ENCODE results near the gene SIRT2.
"Not testable (repeated sequence)": the region's sequence is repeated elsewhere in the genome, so short reads cannot be mapped to it uniquely, and the experiment has no call there.

The SIRT2 gene

DNA sequence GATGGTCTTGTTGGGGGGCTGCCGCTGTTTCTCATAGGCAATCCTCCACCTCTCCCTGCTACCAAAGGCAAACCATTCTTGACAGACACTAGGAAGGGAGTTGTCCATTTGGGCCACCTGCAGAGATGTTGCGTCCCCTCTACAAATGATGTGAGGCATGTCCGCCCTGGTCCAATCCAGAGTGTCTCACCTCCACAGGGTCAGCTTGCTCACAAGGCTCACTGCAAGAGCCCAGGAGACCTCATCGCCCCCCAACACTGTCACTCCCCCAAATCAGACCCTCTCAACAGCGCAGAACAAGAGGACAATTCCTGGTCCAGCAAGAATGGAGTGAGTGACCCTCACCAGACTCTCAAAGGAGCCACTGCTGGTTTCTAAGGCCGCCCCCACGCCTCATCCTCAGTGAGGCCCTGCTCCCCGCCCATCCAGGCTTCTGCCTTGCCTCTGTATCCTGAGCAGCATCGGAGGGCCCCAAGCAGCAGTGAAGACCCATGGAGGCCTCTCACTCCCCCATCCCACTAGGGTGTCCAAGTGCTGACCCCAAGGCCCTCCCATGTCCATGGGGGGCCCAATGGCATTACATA, 56.2 kb downstream of the SIRT2 start:
- DNase-seq (ENCODE audit: low spot score), result no peak

DNA sequence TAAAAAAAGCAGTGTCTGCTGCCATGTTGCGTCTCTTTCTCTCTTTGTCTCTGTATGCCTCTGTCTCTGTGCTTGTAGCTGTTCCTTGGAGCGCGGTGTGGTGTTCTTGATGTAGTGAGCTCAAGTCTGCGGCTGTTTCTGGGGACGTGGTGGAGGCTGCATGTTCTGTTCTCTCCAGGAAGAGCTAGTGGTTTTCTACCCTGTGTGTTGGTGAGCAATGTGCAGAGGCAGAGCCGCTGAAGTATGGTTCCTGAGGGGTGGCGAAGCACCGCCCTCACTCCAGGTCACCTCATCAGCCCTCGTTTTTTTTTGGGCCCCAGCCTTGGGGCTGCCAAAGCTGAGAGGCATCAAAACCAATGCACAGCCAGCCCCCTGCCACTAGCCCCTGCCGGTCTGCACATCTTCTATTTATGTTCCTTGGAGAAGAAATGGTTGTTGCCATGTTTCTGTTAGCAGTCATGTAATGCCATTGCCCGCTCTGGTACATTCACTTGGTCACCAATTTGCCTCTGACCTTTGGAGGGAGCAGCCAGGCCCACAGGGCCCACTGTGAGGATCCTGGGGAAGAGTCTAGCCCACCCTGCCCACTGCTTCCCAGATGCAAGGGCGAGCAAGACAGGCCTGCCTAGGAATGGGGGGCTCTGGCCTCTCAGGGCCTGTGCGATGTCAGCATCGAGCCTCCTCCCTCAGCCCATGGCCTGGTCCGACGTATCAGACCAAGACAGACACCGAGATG, 56.8 kb downstream of the SIRT2 start:
- no peak for DNase-seq (ENCODE audit: low spot score)

DNA sequence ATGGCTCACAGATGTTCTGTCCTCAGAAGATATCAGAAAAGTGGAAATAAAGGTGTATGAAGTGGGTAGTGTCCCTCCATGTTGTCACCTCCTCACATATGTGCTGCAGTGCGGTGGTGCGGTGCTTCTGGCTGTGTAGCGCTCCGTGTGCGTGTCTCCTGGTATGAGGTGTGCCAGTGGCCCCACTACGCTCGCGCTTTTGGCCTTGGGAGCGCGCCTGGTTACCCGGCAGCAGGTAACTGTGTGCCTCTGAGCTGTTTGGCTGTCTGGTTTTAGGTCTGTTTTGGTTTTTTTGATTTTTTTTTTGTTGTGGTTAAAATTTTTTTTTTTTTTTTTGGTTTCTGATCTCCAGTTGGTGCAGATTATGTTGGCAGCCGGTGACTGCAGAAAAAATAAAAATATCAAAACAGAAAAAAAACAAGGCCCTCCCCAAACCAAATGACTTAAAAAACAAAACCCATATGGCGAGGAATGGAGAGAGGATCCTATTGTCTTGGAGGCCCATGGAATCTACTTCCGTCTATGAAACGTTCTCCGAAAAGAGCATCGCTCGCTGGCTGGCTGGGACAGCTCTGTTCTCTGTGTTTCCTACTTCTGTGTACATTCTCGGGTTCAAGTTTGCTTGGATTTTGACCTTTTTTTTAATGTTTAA, 57.5 kb downstream of the SIRT2 start:
- DNase-seq (ENCODE audit: low spot score), result no peak

DNA sequence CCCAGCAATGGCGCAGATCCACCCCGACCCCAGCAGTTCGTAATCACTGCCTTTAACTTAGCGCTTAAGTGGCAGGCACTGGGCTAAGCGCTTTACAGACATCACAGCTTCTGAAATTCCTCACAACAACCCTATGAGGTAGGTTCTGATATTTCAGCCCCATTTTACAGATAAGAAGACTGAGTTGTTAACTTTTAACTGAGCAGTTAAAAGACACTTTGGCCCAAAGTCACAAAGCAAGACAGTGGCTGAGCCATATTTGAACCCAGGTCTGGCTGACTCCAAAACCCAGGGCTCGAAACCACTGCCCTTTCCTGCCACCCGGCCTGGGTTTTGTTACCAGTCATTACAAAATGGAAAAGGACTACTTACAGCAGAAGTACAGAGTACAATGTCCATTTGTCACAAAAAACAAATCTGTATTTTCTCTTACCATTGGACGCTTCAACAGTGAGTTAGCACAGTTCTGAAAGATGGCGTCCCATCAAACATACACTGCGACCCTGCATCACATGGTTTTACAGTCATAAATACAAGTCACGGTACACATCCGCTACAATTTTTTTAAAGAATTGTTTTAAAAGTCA, 58.1 kb downstream of the SIRT2 start:
- DNase-seq (ENCODE audit: low spot score), result no peak

DNA sequence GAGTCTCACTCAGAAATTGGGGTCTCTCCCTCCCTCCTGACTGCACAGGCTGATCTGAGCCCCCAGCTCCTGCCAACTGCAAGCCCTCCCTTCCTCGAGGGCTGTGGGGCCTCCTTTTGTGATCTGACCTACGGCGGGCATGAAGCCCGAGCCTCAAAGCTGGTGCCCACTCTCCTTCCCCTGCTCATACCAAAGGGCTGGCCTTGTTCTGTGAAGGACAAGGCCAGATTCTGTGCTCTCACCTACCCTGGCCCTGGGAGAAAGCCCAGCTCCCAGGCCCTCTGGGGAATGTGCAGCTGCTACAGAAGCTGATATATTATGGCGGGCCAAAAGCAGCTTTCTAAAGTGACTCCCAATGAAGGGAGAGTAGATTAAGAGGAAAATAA, 58.8 kb downstream of the SIRT2 start:
- DNase-seq (ENCODE audit: low spot score), result no peak

DNA sequence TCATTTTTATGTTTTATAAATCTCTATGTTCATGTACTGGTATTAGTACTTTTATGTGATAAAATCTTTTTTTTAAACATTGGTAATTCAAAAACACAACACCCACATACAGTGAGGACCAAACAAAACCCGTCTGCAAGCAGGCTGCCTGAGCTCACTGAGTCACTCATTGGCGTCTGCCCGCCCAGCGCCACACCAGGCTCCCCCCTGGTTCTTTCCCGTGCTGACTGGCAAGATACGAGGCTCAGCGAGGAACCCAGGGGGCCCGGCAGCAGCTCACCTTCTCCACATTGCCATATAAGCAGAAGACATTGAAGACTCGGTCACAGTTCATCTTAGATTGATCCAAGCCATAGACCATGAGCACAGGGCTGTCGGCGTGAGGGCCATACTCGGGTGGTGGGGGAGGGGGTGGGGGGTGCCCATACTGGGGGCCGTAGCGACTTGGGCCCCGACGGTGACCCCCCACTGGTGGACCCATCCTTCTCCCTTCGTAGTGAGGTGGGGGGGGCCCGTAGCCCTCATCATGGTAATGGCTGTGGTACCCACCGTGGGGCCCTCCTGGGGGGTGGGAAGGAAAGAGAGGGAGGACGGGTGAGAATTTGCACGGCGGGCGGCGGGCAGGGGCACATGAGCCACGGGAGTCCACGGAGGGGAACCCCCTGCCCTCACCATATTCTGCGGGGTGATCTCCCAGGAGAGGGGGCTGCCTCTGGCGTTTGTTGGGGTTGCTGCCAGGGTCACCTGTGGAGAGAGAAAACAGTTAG, 59.4 kb downstream of the SIRT2 start:
- DNase-seq (ENCODE audit: low spot score), result no peak

DNA sequence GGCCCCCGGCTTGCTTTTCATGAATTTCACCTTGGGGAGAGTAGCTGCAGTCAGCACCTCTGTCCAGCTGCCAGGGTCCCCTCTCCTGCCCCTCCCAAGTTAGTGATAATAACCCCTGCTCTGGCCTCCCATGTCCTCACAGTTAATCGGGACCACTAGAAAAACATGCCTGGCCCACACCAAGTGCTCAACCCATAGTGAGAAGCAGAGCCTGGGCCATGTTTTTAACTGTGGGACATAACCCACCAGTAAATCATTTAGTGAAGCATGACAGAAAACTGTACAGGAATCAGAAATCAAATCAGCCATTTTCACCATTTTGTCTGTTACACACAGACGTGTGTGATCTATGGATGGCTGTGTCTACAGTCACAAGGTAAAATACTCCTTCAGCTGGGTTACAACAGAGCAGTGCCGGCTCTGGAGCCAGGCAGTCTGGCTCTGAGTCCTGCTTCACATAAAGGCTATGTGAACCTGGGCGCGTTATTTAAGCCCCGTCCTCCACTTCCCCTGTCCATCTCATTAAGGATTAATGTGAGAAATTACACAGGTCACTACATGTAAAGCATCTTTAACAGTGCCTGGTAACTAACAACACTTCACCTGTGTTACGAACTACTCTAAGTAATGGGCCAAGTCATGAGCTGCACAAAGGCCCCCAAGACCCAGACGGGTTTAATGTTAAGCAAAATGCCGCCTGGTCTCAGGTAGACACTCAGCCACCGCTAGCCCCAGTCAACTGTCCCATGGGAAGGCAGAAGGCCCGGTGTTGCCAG, 60.2 kb downstream of the SIRT2 start:
- DNase-seq (ENCODE audit: low spot score), result no peak

DNA sequence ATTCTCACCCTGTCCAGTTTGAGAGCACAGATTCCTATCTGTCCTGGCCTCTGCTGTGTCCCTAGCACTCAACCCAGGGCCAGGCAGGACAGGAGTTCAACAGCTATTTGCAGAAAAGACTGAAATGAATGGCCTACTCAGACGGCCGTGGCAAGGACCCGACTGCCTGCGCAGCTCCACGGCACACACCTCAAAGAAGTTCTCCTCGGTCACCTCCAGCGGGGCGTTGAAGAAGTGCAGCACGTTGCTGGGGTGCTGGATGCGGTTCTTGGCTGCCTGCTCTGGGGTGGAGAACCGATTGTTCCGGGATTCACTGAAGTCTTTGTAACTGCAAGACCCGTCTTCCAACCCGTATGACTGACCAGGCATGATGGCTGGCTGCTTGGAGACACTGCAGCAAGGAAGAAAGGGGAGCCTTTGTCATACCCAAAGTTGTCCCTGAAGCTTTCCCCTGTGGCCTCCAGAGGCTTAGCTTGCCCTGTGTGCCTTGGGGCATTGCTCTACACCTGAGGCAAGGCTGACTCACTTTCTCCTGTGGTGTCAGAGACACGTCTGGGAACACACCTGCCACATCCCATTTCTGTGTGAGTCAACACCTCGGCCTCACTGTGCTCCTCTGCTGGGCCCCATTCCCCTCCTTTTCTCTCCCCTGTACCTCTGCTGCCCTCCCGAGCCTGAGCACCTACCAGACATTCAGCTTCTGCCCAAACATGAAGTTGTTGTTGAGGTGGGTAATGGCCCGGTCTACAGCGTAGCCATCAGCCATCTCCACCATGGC, 61.0 kb downstream of the SIRT2 start:
- no peak for DNase-seq (ENCODE audit: low spot score)

DNA sequence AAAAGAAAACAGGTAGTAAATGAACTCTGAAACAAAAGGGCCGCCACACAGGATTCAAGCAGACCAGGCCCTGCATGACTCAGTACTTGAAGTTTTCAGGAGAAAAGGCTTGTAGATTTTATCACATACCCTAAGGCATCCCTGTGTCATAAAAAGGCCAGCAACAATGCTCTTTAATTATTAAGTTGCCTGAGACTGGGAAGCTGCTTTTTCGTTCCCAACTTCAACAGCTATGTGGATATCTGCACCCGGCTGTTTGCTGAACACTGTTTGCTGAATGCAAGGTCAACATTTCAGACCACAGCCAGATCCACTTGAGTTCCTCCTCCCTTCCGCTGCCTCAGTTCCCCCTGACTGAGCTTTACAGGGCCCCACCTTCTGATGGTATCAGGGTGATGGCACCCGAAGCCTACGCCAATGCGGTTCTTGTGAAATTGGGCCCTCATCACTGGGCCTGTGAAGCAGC, 61.7 kb downstream of the SIRT2 start:
- no peak for DNase-seq (ENCODE audit: low spot score)

DNA sequence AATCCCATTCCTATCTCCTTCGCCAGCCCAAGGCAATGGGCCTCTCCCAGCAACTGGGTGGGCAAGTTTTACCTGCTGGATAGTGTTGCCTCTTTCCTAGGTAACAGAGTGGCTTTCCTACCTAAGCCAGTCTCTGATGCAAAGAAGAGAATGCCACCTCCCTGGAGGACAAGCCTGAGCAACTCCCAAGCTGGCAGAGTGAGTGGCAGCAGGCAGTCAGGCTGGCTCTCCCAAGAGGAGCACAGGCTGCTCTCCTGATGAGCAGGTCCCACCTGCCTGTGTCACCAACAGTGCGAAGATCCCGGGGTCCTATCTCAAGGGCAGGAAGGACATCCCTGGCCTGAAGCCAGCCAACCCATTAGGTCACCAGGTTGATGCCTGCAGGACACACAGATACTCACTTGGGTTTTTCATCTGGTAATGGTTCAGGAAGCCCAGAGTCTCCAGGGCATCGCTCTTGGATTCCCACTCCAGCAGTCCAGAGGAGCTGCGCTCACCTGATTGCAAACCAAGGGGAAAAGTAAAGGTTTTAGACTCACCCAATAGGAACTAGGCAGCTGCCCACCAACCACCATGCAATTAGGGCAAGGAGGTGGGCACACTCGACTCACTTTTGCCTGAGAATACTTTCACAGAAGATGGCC, 62.3 kb downstream of the SIRT2 start:
- no peak for DNase-seq (ENCODE audit: low spot score)

DNA sequence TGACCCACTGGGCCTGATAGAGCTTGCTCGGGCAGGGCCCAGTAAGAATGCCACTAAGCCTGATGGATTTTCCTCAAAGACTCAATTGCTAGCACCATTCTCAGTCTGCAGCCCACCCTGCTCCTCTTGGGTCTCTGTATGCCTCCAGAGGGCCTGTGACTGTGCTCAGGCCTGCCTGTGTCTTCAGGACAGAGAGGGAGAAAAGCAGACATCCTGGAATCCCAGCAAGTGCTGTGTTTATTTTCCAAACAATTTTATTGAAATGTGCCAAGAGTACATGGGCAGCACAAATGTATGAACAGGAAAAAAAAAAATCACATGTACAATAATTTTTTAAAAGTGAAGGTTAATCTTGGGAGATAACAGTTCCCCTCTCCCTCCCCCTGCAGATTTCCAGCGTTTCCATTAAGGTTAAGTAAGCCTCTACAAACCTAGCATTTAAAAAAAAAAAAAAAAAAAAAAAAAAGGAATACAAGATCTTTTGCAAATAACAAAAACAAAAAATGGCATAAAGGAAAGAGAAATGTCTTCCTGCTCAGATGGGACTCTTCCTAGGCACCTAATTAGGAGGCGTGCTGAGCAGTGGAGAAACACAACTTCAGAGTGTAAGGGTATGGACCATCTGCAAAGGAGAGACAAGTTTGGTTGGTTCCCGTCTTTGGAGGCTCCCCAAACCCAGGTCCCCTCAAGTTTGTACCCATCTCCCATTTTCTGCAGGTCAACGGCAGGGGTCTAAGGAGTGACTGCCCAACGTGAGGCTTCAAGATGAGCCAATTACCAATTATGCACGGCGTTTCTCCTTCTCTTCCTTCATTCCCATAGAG, 63.0 kb downstream of the SIRT2 start:
- no peak for DNase-seq (ENCODE audit: low spot score)

DNA sequence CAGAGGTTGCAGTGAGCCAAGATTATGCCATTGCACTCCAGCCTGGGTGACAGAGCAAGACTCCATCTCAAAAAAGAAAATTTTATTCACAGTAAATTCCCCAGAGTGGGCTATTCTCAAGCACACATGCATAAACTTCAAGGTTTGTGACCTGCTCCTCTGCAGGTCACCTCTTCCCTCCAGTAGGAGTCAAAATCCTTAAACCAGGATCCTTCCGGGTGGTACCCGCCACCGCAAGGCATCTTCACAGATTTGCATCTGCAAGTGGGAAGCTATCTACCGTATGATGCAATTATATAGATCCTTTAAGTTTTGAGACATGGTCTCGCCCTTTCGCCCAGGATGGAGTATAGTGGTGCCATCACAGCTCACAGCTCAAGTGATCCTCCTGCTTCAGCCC, 64.8 kb downstream of the SIRT2 start:
- DNase-seq (ENCODE audit: low spot score), result no peak

DNA sequence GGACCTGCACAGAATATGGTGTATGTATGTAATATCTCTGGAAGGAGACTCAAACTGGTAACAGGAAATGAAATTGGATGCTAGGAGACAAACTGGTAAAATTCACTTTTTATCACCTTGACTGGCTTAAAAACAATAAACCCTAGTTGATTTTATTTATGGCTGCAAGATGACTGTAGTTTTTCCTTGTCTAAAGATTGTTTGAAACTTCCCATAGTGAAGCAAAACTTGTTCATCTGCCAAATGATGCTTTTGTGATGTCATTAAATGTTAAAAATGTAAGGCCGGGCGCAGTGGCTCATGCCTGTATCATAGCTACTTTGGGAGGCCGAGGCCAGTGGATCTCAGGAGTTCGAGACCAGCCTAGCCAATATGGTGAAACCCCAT, 65.3 kb downstream of the SIRT2 start:
- no peak for DNase-seq (ENCODE audit: low spot score)

DNA sequence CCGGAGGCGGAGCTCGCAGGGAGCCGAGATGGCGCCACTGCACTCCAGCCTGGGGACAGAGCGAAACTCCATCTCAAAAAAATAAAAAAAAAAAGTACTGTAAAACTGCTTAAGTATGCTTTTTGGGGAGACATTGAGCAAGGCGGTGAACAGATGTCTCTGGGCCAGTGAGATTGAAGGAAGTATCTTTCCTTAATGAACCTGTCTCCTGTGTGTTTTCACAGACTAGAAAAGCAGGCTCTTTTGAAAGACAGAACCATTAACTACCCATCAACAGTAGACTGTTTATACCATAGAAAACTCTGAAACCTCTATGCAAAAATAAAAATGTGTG, 66.4 kb downstream of the SIRT2 start:
- no peak for DNase-seq (ENCODE audit: low spot score)

DNA sequence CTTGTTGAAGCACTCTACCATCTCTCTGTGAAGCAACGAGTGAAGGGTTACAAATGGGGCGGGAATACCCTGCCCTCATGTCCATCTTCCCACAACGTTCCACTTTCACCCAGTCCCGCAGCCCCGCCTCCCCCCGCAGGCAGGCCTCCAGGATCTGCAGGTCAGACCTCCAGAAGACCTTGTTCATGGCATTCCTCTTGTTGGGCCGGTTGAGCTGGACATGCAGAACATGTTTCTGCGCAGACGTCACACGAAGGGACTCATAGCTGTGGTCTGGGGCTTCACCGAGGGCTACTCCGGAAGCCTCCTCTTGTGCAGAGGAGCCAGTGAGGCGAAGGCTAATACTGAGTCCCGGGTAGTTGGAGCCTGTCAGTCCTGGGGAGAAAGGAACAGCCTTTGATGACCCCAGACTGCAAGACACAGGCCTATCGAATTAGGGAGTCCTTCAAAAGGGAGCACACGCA, 68.2 kb downstream of the SIRT2 start:
- no peak for DNase-seq (ENCODE audit: low spot score)

DNA sequence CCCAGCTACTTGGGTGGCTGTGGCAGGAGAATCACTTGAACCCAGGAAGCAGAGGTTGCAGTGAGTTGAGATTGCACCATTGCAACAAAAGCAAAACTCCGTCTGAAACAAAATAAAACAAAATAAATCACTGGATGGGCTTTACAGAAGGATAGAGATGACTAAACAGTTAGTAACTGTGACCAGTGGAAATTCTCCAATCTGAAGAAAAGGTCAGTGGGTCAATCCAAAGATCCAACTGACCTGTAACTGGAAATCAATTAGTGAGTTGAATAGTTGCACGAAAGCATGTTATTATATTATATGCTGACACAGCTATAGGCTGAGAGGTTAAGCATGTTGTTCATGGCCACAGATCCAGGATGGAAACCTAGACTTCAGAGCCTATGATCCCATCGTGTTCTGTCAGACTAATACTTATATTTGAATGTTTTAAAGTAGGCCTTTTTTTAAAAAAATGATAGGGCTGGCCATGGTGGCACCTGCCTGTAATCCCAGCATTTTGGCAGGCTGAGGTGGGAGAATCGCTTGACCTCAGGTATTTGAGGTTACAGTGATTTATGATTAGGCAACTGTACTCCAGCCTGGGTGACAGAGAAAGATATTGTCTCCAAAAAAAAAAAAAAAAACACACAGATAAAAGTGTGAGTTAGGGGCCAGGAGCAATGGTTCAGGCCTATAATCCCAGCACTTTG, 69.2 kb downstream of the SIRT2 start:
- DNase-seq (ENCODE audit: low spot score), result no peak

DNA sequence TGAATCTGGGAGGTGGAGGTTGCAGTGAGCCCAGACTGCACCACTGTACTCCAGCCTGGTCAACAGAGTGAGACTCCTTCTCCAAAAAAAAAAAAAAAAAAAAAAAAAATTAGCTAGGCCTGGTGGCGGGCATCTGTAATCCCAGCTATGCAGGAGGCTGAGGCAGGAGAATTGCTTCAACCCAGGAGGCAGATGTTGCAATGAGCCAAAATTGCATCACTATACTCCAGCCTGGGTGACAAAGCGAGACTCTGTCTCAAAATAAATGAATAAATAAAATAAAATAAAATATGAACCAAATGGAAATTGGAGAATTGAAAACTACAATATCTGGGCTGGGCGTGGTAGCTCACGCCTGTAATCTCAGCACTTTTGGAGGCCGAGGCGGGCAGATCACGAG, 70.2 kb downstream of the SIRT2 start:
- not testable (repeated sequence) for DNase-seq (ENCODE audit: low spot score)

Measured in COLO829 (cell line).